Lower leg skin (tissue), 4 donors: ENCODE measurements around the gene AP4M1. TPM values are rescaled to one million over a fixed set of nuclear protein-coding genes. Genes with fewer than 3 reads are reported as not detected.

ENCODE experiments used
- DNase-seq, 2 donors: peaks; one replicate each; pipeline ENCODE4 v3.0.0-alpha.2; 2019; ENCODE audit warnings: low spot score in 2 of 2
- H3K4me3 ChIP-seq: fragments of 200-600 bp; sonication (generic); 2 replicates; pipeline ENCODE4 v1.5.1; 2017; ENCODE audit warnings: mild to moderate bottlenecking, low read depth; ENCODE audit not compliant: poor library complexity, severe bottlenecking
- CTCF ChIP-seq, 3 donors: fragments of 450-650 bp; IDR thresholded peaks; one replicate each; pipeline ENCODE4 v1.5.1; 2016; ENCODE audit warnings: antibody characterized with exemption in 3 of 3, mild to moderate bottlenecking in 3 of 3, moderate library complexity in 2 of 3
- POLR2A ChIP-seq, 2 donors: fragments of 450-650 bp; IDR thresholded peaks; one replicate each; pipeline ENCODE4 v1.6.1; 2016 to 2017; ENCODE audit warnings: antibody characterized with exemption in 2 of 2, mild to moderate bottlenecking in 1 of 2, moderate library complexity in 1 of 2
- WGBS, 2 donors: methylation state at CpG; one replicate each; pipeline ENCODE4 v1.1.5; 2018; 5-methylcytosine and 5-hydroxymethylcytosine counted together
- intact Hi-C: fragments of 100-400 bp; cut with DNase I; formaldehyde crosslinking; loops from one replicate; pipeline ENCODE4 v1.15.0; 2023; ENCODE audit warnings: low total_unique reads
- total RNA-seq, 4 donors: library from RNA; depleted of rRNA; stranded (reverse); fragments of >200 nt; gene quantifications; one replicate each; pipeline ENCODE4 v1.1.0, GENCODE V29; 2016

AP4M1 gene
- total RNA-seq, 4 donors from 2014 or later, result 18.6 to 24.6 (median 21.0) TPM

GRCh38 chr7:100080907-100081534 lies 20.4 kb upstream of the AP4M1 start:
- TF ChIP-seq POLR2A (IDR thresholded peaks at IDR 0.05) (no peak), CTCF (IDR thresholded peaks at IDR 0.05) (no peak)
- DNase-seq, result no peak
- WGBS, 2 donors, result 1% methylated on average over 34 of the region's 34 CpGs
- H3K4me3 ChIP-seq, result peak overlapping the region; percentile 73
- intact Hi-C loops, result no loop called here

GRCh38 chr7:100081535-100082102 lies 19.8 kb upstream of the AP4M1 start, which contains the start of gene ZNF3:
Gene ZNF3 (minus strand): TSS chr7:100081723. CDS start chr7:100077357, 4,366 bp downstream.
- WGBS, 2 donors, result 0 to 1% methylated on average over 44 to 48 of the region's 55 CpGs
- intact Hi-C loops, result no loop called here

GRCh38 chr7:100082978-100083377 lies 18.5 kb upstream of the AP4M1 start:
- H3K4me3 ChIP-seq, result no peak overlapping the region
- 64 to 71% methylated on average over 4 of the region's 4 CpGs for WGBS, 2 donors
- intact Hi-C loops, result no loop called here
- no peak for TF ChIP-seq POLR2A (IDR thresholded peaks at IDR 0.05)
- no peak for TF ChIP-seq CTCF (IDR thresholded peaks at IDR 0.05)
- no peak for DNase-seq

More at GRCh38 chr7:100081535-100082102, 19.8 kb upstream of the AP4M1 start, which contains the start of gene ZNF3:
- peak within 1 kb of the TSS; percentile 73 for H3K4me3 ChIP-seq
- DNase-seq, result peak; percentile 98 to 100
- TF ChIP-seq POLR2A (IDR thresholded peaks at IDR 0.05) (peak in 1 of 2 donors; percentile 6), CTCF (IDR thresholded peaks at IDR 0.05) (peak in 1 of 3 donors; percentile 90)

- intact Hi-C loops, result no loop called here
- no peak for TF ChIP-seq POLR2A (IDR thresholded peaks at IDR 0.05)
- TF ChIP-seq CTCF (IDR thresholded peaks at IDR 0.05), result no peak
- 56 to 60% methylated on average over 3 of the region's 3 CpGs for WGBS, 2 donors
- no peak for DNase-seq
- no peak overlapping the region for H3K4me3 ChIP-seq
Measured at GRCh38 chr7:100085515-100085914, 15.9 kb upstream of the AP4M1 start.

- H3K4me3 ChIP-seq, result no peak overlapping the region
- DNase-seq, result no peak
- intact Hi-C loops, result no loop called here
- TF ChIP-seq CTCF (IDR thresholded peaks at IDR 0.05) (no peak), POLR2A (IDR thresholded peaks at IDR 0.05) (no peak)
- 78% methylated on average over 10 of the region's 10 CpGs for WGBS, 2 donors
Measured at GRCh38 chr7:100087055-100087750, 14.2 kb upstream of the AP4M1 start.
